GM19240 (cell line): Measurements from ENCODE around the gene GNB4.

Experiments used
- DNase-seq: peaks from one replicate; pipeline ENCODE4 v3.0.0; 2011; ENCODE audit warnings: low spot score; ENCODE audit not compliant: insufficient read length

Gene GNB4

DNA sequence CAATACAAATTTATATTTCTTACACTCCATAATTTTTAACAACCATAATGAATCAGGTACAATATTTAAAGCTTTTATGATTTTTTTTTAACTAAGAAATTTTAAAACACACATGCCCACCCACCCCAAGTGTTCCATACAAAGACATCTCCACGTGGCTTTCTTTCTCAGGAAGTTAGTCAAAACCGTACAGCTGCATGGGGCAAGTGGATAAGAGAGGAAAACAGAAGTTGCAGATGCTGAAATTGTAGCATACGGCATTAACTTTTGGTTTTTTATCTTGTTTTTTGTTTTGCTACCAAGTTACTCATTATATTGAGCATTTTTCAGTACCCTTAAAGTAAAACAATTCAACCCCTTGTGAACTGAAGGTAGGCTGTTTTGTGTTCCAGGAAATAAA, 14.8 kb downstream of the GNB4 start:
- no peak for DNase-seq

DNA sequence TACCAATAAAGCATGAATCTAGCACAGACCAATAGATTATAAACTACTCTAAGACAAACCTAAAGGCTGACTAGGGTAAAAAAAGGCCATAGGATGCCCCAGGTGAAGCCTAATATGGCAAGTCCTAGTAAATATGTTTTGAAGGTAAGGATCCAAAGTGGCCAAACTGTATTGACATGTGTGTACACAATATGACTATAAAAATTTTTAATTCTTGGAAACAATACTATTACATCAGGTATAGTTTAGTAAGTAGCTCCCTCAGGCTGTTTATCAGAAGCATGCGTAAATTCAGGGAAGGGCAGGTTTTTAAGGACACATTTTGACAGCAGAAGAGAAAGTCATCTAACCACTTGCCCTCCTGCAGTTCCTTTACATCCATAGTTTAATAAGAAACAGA, 18.8 kb downstream of the GNB4 start:
- DNase-seq, result no peak

- no peak for DNase-seq
These were observed 19.2 kb downstream of the GNB4 start for GRCh38 chr3:179432021-179432420.

GRCh38 chr3:179430277-179430870, 20.9 kb downstream of the GNB4 start:
- no peak for DNase-seq

GRCh38 chr3:179428876-179429548, 22.3 kb downstream of the GNB4 start:
- DNase-seq, result no peak

DNA sequence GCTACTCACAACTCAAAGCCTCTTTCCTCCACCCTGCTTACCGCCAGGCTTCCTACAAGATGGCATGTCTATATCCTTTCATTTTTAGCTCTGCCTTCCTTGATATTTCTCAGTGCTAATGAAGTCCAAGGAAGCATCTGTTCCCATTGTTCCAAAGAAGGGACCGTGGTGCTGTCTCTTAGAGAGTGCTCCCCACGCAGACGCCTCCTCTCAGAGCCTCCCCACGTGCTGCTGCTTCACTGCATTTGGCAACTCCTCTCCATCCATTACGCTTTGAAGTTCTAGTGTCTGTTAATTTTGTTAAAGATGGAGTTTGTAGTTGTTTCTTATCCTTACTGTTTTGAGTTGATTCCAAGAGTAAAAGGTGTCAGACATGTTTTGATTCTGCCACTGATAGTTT, 26.2 kb downstream of the GNB4 start:
- no peak for DNase-seq

DNA sequence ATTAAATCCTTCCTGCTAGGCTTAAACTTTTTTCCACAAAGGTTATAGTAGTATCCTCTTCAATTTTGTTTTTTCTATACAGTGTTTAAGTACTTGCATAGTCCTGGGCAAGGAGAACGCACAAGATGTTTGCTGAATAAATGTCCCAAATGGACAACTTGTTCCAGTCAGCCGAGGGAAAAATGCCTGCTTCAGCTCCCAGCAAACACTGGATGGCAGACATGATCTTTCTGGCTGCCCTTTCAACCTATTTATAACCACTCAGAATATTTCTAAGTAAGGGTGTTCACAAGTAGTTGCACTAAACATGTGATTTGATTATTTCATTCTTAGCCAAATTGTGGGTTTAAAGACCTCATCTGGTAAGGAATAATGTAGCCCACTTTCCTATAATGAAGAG, 29.8 kb downstream of the GNB4 start:
- DNase-seq, result no peak

DNA sequence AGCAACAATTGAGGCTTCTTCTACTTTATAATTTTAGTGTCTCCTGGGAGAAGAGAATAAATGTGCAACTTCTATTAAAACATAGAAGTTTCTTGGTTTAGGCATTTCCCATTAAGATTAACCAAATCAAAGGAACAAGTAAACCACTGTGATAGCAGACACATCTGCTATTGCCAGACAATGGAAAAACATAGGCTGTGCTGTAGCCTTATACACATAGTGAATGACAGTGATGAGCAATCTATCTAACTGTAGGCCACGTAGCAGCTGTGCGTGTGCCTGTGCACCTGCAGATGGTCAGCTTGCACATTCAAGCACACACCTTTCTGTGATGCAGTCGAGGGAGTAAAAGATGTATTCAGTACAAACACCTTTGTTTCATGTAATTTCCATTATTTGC, 32.7 kb downstream of the GNB4 start:
- DNase-seq, result no peak

DNA sequence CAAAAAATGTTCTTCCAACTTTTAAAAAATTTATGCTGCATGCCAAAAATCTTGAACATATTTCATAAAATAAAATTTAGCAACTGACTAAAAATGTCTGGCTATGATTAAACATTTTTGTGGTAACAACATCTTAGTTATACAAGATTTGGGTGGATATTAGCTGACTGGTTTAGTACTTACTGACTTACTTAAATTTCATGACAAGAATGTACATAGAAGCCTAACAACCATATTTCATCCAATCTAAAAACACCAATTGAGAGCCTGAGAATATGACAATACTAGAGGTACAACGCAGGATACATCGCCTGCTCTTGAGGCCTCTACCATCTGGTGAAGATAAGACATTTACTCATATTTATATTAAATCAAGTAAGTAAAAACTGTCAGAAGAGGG, 34.6 kb downstream of the GNB4 start:
- no peak for DNase-seq

GRCh38 chr3:179415377-179415776, 35.9 kb downstream of the GNB4 start:
- no peak for DNase-seq

GRCh38 chr3:179414804-179415203, 36.5 kb downstream of the GNB4 start:
- no peak for DNase-seq

DNA sequence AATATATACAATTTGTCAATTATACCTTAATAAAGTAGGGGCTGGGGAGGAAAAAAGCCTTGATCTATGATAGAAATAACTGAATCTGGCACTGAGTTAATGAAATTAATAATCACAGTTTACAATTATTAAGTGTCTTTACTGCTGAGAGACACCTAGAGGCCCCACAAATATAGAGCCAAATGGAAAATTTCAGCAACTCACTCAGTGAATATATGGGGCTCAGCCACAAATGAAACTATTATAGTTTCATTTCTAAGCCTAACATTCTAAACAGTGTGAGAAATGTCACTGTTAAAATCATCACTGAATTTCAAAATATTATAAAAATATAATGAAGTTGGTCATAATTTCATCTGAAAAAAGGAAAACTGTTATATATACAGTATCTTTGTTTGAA, 40.3 kb downstream of the GNB4 start:
- DNase-seq, result no peak

DNA sequence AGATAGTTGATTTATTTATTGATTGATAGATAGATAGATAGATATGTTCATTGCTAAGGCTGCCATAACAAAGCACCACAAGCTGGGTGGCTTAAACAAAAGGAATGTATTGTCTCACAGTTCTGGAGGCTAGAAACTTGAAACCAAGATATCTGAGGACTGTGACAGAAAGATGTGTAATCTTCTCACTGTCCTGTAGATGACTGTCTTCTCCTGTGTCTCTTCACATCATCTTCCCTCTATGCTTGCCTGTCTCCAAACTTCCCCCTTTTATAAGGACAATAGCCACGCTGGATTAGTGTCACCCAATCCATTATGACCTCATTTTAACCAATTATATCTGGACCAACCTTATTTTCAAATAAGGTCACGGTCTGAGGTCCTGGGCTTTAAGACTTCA, 40.9 kb downstream of the GNB4 start:
- DNase-seq, result no peak

DNA sequence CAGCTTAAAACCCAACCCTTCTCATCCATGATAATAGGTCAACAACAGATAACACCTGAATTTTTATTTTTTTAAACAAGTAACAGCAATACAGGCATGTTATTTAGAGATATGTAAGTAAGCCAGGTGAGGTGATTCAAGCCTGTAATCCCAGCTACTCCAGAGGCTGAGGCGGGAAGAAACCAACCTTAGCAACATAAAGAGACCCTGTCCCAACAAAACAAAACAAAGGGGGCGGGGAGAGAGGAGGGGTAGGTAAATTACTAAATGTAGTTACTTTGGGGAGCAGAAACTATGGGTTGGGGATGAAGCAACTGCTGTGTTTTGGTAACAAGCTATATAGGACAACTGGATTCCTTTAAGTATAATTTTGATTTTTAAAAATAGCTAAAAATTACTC, 47.0 kb downstream of the GNB4 start:
- no peak for DNase-seq

GRCh38 chr3:179402963-179403362, 48.3 kb downstream of the GNB4 start:
- DNase-seq, result no peak

- DNase-seq, result no peak
These were observed 49.7 kb downstream of the GNB4 start for GRCh38 chr3:179401561-179401960.

- no peak for DNase-seq
These were observed 52.6 kb downstream of the GNB4 start for GRCh38 chr3:179398574-179399231.

DNA sequence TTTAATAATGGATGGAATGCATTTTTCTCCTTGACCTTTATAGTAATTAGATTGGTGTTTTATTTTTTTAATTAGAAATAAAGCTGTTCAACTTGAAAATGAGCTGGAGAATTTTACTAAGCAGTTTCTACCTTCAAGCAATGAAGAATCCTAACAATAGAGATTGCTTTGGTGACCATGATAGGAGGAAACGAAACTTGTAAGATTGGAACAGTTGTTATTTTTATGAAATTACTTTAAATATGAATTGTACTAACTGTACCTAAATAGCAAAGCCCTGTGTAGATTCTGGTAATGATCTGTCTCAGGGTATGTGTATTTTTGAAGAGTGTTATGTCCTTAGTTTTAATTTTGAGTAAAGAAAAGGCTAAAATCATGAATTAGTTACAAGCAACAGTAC, 59.4 kb downstream of the GNB4 start:
- no peak for DNase-seq

GRCh38 chr3:179376474-179376873, 74.8 kb downstream of the GNB4 start:
- DNase-seq, result no peak

- DNase-seq, result no peak
These were observed 75.9 kb downstream of the GNB4 start for GRCh38 chr3:179375091-179375999.

GRCh38 chr3:179373938-179374337, 77.3 kb downstream of the GNB4 start:
- no peak for DNase-seq

DNA sequence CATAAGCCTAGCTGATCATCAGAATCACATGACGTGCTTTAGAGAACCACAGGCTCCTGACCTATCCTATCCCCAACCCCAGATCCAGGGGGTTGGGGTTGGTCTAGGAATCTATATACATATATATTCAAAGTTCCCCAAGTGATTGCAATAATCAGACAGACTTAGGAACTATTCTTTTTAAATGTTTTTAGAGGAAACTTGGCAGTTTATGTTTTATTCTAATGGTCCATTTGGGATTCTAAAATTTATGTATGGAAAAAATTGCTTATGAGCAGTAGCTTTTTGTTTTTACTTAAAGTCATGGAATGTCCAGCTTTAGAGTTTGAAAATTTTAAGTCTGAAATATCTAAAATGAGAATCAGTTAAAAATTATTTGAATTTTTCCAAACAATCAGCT, 81.6 kb downstream of the GNB4 start:
- DNase-seq, result no peak
